Measurements from ENCODE around the gene ITPKB.
"Not testable (repeated sequence)": the region's sequence is repeated elsewhere in the genome, so short reads cannot be mapped to it uniquely, and the experiment has no call there.

The ITPKB gene

GRCh38 chr1:226602186-226603021, 136.7 kb downstream of the ITPKB start:
- DNase-seq, result no peak
- H3K36me3 ChIP-seq (replicated peaks), result no peaks in the 10 kb centered on the region
- peaks cover 5% of the 10 kb centered on the region for H3K27me3 ChIP-seq (replicated peaks)
- no peak overlapping the region for H3K27ac ChIP-seq
- H3K4me3 ChIP-seq (ENCODE audit: low read depth, low read length), result no peak overlapping the region
- in situ Hi-C loops (cut with HindIII; ENCODE audit: low pct_ligation_motif_present, low sequenced_read_pairs), result no loop called here
- TF ChIP-seq CTCF (IDR thresholded peaks at IDR 0.05; ENCODE audit: low read depth, low read length, missing control alignments), result no peak

- DNase-seq, result no peak
- no peaks in the 10 kb centered on the region for H3K36me3 ChIP-seq (replicated peaks)
- H3K27me3 ChIP-seq (replicated peaks), result peaks cover 5% of the 10 kb centered on the region
- no peak overlapping the region for H3K4me3 ChIP-seq (ENCODE audit: low read depth, low read length)
- no peak overlapping the region for H3K27ac ChIP-seq
- TF ChIP-seq CTCF (IDR thresholded peaks at IDR 0.05; ENCODE audit: low read depth, low read length, missing control alignments), result no peak
- in situ Hi-C loops (cut with HindIII; ENCODE audit: low pct_ligation_motif_present, low sequenced_read_pairs), result no loop called here
These were observed 137.6 kb downstream of the ITPKB start for GRCh38 chr1:226601456-226601855.

GRCh38 chr1:226600254-226600653, 138.8 kb downstream of the ITPKB start:
- Histone ChIP-seq H3K36me3 (replicated peaks) (no peaks in the 10 kb centered on the region), H3K27ac (no peak overlapping the region), H3K27me3 (replicated peaks) (peaks cover 5% of the 10 kb centered on the region), H3K4me3 (ENCODE audit: low read depth, low read length) (no peak overlapping the region)
- in situ Hi-C loops (cut with HindIII; ENCODE audit: low pct_ligation_motif_present, low sequenced_read_pairs), result no loop called here
- DNase-seq, result no peak
- TF ChIP-seq CTCF (IDR thresholded peaks at IDR 0.05; ENCODE audit: low read depth, low read length, missing control alignments), result no peak

GRCh38 chr1:226599636-226600238, 139.3 kb downstream of the ITPKB start:
- H3K27me3 ChIP-seq (replicated peaks), result no peaks in the 10 kb centered on the region
- H3K36me3 ChIP-seq (replicated peaks), result no peaks in the 10 kb centered on the region
- no peak for DNase-seq
- H3K27ac ChIP-seq, result no peak overlapping the region
- H3K4me3 ChIP-seq (ENCODE audit: low read depth, low read length), result no peak overlapping the region
- in situ Hi-C loops (cut with HindIII; ENCODE audit: low pct_ligation_motif_present, low sequenced_read_pairs), result no loop called here
- no peak for TF ChIP-seq CTCF (IDR thresholded peaks at IDR 0.05; ENCODE audit: low read depth, low read length, missing control alignments)

- H3K27ac ChIP-seq; H3K36me3 ChIP-seq (replicated peaks); DNase-seq; H3K4me3 ChIP-seq (ENCODE audit: low read depth, low read length); H3K27me3 ChIP-seq (replicated peaks); in situ Hi-C loops (cut with HindIII; ENCODE audit: low pct_ligation_motif_present, low sequenced_read_pairs): not testable (repeated sequence)
These were observed 140.1 kb downstream of the ITPKB start for GRCh38 chr1:226598955-226599354.

- H3K4me3 ChIP-seq (ENCODE audit: low read depth, low read length), result no peak overlapping the region
- no peak for TF ChIP-seq CTCF (IDR thresholded peaks at IDR 0.05; ENCODE audit: low read depth, low read length, missing control alignments)
- in situ Hi-C loops (cut with HindIII; ENCODE audit: low pct_ligation_motif_present, low sequenced_read_pairs), result no loop called here
- no peak for DNase-seq
- no peaks in the 10 kb centered on the region for H3K27me3 ChIP-seq (replicated peaks)
- no peak overlapping the region for H3K27ac ChIP-seq
- no peaks in the 10 kb centered on the region for H3K36me3 ChIP-seq (replicated peaks)
These were observed 140.6 kb downstream of the ITPKB start for GRCh38 chr1:226598455-226598849.

Data from brain microvascular endothelial cell (primary cell).